Measurements from ENCODE around the gene C1QTNF8. TPM values are rescaled to one million over a fixed set of nuclear protein-coding genes. Genes with fewer than 3 reads are reported as not detected.

Gene C1QTNF8
- total RNA-seq, 1 donor, result not detected

GRCh38 chr16:1043881-1044451, 52.1 kb downstream of the C1QTNF8 start:
- Histone ChIP-seq H3K79me2 (ENCODE audit: insufficient read depth, low read length) (no peaks in the 10 kb centered on the region), H3K4me2 (ENCODE audit: insufficient read depth, low read length) (no peak overlapping the region), H3K36me3 (ENCODE audit: insufficient read depth, low read length) (no peaks in the 10 kb centered on the region), H3K4me3 (ENCODE audit: insufficient read depth, low read length) (no peak overlapping the region), H4K20me1 (ENCODE audit: insufficient read depth, low read length) (no peaks in the 10 kb centered on the region), H3K27ac (ENCODE audit: low read depth, low read length) (no peak overlapping the region), H3K4me1 (ENCODE audit: insufficient read depth, low read length) (no peaks in the 10 kb centered on the region), H3K27me3 (ENCODE audit: insufficient read depth, low read length) (peaks cover 37% of the 10 kb centered on the region), H3K9me3 (ENCODE audit: low read depth, low read length) (no peaks in the 10 kb centered on the region), H2AFZ (ENCODE audit: low read length) (no peak overlapping the region)
- DNase-seq (ENCODE audit: insufficient read length, low spot score, missing footprints), result no peak
- TF ChIP-seq CTCF (IDR thresholded peaks at IDR 0.05; ENCODE audit: extremely low read depth, low read depth, low read length), result no peak

GRCh38 chr16:1042866-1043265, 53.2 kb downstream of the C1QTNF8 start:
- Histone ChIP-seq H3K4me2 (ENCODE audit: insufficient read depth, low read length) (no peak overlapping the region), H2AFZ (ENCODE audit: low read length) (no peak overlapping the region), H3K79me2 (ENCODE audit: insufficient read depth, low read length) (no peaks in the 10 kb centered on the region), H3K9me3 (ENCODE audit: low read depth, low read length) (no peaks in the 10 kb centered on the region), H4K20me1 (ENCODE audit: insufficient read depth, low read length) (no peaks in the 10 kb centered on the region), H3K36me3 (ENCODE audit: insufficient read depth, low read length) (no peaks in the 10 kb centered on the region), H3K4me3 (ENCODE audit: insufficient read depth, low read length) (no peak overlapping the region), H3K27ac (ENCODE audit: low read depth, low read length) (no peak overlapping the region), H3K27me3 (ENCODE audit: insufficient read depth, low read length) (peaks cover 33% of the 10 kb centered on the region), H3K4me1 (ENCODE audit: insufficient read depth, low read length) (no peaks in the 10 kb centered on the region)
- no peak for TF ChIP-seq CTCF (IDR thresholded peaks at IDR 0.05; ENCODE audit: extremely low read depth, low read depth, low read length)
- no peak for DNase-seq (ENCODE audit: insufficient read length, low spot score, missing footprints)

- DNase-seq (ENCODE audit: insufficient read length, low spot score, missing footprints), result no peak
- H3K27me3 ChIP-seq (ENCODE audit: insufficient read depth, low read length), result peaks cover 28% of the 10 kb centered on the region
- no peak overlapping the region for H3K4me2 ChIP-seq (ENCODE audit: insufficient read depth, low read length)
- no peak for TF ChIP-seq CTCF (IDR thresholded peaks at IDR 0.05; ENCODE audit: extremely low read depth, low read depth, low read length)
- no peaks in the 10 kb centered on the region for H3K4me1 ChIP-seq (ENCODE audit: insufficient read depth, low read length)
- no peaks in the 10 kb centered on the region for H3K9me3 ChIP-seq (ENCODE audit: low read depth, low read length)
- H2AFZ ChIP-seq (ENCODE audit: low read length), result no peak overlapping the region
- H3K36me3 ChIP-seq (ENCODE audit: insufficient read depth, low read length), result no peaks in the 10 kb centered on the region
- no peak overlapping the region for H3K27ac ChIP-seq (ENCODE audit: low read depth, low read length)
- no peaks in the 10 kb centered on the region for H4K20me1 ChIP-seq (ENCODE audit: insufficient read depth, low read length)
- no peaks in the 10 kb centered on the region for H3K79me2 ChIP-seq (ENCODE audit: insufficient read depth, low read length)
- H3K4me3 ChIP-seq (ENCODE audit: insufficient read depth, low read length), result no peak overlapping the region
These were observed 53.8 kb downstream of the C1QTNF8 start for GRCh38 chr16:1042049-1042744.

- TF ChIP-seq CTCF (IDR thresholded peaks at IDR 0.05; ENCODE audit: extremely low read depth, low read depth, low read length), result no peak
- Histone ChIP-seq H3K27me3 (ENCODE audit: insufficient read depth, low read length) (peaks cover 12% of the 10 kb centered on the region), H3K27ac (ENCODE audit: low read depth, low read length) (no peak overlapping the region), H3K79me2 (ENCODE audit: insufficient read depth, low read length) (no peaks in the 10 kb centered on the region), H2AFZ (ENCODE audit: low read length) (no peak overlapping the region), H3K4me1 (ENCODE audit: insufficient read depth, low read length) (no peaks in the 10 kb centered on the region), H3K4me3 (ENCODE audit: insufficient read depth, low read length) (no peak overlapping the region), H4K20me1 (ENCODE audit: insufficient read depth, low read length) (no peaks in the 10 kb centered on the region), H3K4me2 (ENCODE audit: insufficient read depth, low read length) (no peak overlapping the region), H3K36me3 (ENCODE audit: insufficient read depth, low read length) (no peaks in the 10 kb centered on the region), H3K9me3 (ENCODE audit: low read depth, low read length) (no peaks in the 10 kb centered on the region)
- no peak for DNase-seq (ENCODE audit: insufficient read length, low spot score, missing footprints)
These were observed 55.7 kb downstream of the C1QTNF8 start for GRCh38 chr16:1040346-1040745.
